DOHH2 (cell line): ENCODE measurements around the gene DEFB124.

Source experiments
- CTCF ChIP-seq: fragments of 200-600 bp; sonication (generic); IDR thresholded peaks from one replicate; pipeline ENCODE4 v1.5.1; 2014; ENCODE audit warnings: antibody characterized with exemption, mild to moderate bottlenecking, low read depth, low read length; ENCODE audit not compliant: poor library complexity, severe bottlenecking
- EZH2phosphoT487 ChIP-seq: fragments of 200-600 bp; sonication (generic); IDR thresholded peaks from 2 replicates; pipeline ENCODE4 v1.6.1; 2017; ENCODE audit warnings: borderline replicate concordance, mild to moderate bottlenecking, antibody characterized with exemption, low read length, moderate library complexity, mixed read lengths

DNA sequence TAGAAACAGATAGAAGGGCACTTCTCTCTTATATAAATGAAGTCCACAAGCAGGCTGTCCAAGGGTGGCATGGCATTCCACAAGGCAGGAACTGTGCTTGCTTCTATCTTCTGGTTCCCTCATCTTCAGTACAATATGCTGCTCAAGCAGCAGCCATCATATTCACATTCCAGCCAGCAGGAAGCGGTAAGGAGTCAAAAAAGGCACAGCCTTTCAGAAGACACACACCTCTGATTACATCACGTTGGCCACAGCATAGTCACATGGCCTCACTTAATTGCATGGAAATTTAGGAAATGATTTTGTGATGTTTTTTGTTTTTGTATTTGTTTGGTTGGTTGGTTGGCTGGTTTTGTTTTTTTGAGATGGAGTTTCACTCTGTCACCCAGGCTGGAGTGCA lies 19.2 kb upstream of the DEFB124 start:
- TF ChIP-seq CTCF (peak; percentile 24), EZH2phosphoT487 (no peak)
